ENCODE results near the gene TSPAN17. TPM values are rescaled to one million over a fixed set of nuclear protein-coding genes. Genes with fewer than 3 reads are reported as not detected.
A peak's percentile ranks its signal among the peaks of the same experiment; 100 is the strongest.

Gene TSPAN17
- polyA plus RNA-seq, 2 of the 4 experiments (the other 2 are of a cell fraction) = 35.6 to 47.4 TPM

DNA sequence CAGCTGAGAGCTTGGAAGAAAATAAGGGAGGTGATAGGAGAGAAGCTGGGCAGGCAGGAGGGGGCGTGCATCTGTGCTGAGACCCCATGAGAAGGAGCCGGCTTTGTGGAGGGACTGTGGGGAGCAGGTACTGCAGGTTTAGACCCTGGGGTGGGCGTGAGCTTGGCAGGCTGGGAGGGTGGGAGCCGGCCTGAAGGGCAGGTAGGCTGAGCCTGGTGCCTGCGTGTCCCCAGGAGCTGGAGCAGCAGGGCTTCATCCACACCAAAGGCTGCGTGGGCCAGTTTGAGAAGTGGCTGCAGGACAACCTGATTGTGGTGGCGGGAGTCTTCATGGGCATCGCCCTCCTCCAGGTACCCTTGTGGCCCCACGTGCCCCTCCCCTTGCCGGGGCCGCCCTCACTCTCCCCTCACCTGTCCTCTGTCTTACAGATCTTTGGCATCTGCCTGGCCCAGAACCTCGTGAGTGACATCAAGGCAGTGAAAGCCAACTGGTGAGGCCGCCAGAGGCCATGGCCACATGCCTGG is 9.2 kb downstream of the TSPAN17 start:
- H3K9me3 ChIP-seq = no peaks in the 10 kb centered on the region
- WGBS (ENCODE audit: missing lambda C conversion rate) = 84% methylated on average over 13 of the region's 13 CpGs
- FAIRE-seq = no peak
- no peak for DNase-seq (ENCODE audit: low read depth in 1 of 2, low spot score in 1 of 2)
- no peak for ATAC-seq
- POLR2A ChIA-PET = interaction anchor here (1.3 kb wide), 1 partner anchor 9 kb away, joined by 4 read pairs; the partner anchor contains the start of gene TSPAN17
- no peaks in the 10 kb centered on the region for H3K4me1 ChIP-seq
- CTCF ChIA-PET = interaction anchor here (0.6 to 9.9 kb wide), 10 partner anchors 9 to 456 kb away, joined by 3 to 123 read pairs (median 10); no protein-coding TSS in a partner anchor
- H3K4me3 ChIP-seq = no peak overlapping the region
- H3K4me2 ChIP-seq = no peak overlapping the region
- H3K27ac ChIP-seq = no peak overlapping the region
- TF ChIP-seq SMC3 (IDR thresholded peaks at IDR 0.05) = no peak
- no peak for TF ChIP-seq FOXS1 (CRISPR knock-in tag; IDR thresholded peaks at IDR 0.05)
- TF ChIP-seq EHMT2 (IDR thresholded peaks at IDR 0.05; ENCODE audit: low read depth) = no peak
- TF ChIP-seq GATA3 (IDR thresholded peaks at IDR 0.05; ENCODE audit: borderline replicate concordance) = no peak
- TF ChIP-seq RARB (CRISPR knock-in tag; IDR thresholded peaks at IDR 0.05) = no peak
- no peak for TF ChIP-seq RNF2 (IDR thresholded peaks at IDR 0.05; ENCODE audit: borderline replicate concordance, low read depth)
- TF ChIP-seq NFE2L2 (conservative IDR thresholded peaks at IDR 0.05; ENCODE audit: low read length) = no peak
- no peak for TF ChIP-seq KDM1A (IDR thresholded peaks at IDR 0.05; ENCODE audit: low read depth)

DNA sequence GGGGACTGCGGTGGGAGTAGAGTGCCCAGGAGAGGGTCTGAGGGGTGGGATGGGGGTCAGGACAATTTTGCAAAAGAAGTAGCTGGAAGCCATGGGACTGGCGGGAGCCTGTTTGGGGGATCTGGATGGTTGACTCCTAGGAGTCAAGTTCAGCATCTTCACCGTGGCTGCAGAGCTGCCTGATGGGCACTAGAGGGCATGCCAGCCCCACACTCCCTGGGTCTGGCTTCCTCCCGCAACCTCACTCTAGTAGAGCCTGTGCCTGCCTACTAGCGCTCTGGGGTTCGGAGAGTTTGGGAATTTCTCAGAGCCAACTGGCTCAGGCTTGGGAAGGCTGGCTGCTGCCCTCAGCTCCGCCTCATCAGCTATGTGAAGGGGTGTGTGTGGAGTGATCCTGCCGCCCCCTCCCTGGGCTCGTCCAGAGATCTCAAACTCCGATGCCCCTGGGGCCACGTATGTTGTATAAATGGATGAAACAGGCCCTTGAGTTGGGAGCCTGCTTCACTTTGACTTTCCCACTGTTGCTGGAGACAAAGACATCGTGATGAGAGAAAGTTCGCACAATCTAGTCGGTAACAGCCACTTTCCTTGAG is 10.8 kb downstream of the TSPAN17 start:
- Histone ChIP-seq H3K4me3 (no peak overlapping the region), H3K4me1 (no peaks in the 10 kb centered on the region), H3K4me2 (no peak overlapping the region), H3K9me3 (no peaks in the 10 kb centered on the region), H3K27ac (no peak overlapping the region)
- POLR2A ChIA-PET = interaction anchor here (0.7 kb wide), 2 partner anchors 11 to 609 kb away, joined by 3 read pairs; partner anchors contain the start of gene TSPAN17
- peak; percentile 56 for TF ChIP-seq SMC3 (IDR thresholded peaks at IDR 0.05)
- no peak for TF ChIP-seq HES2 (IDR thresholded peaks at IDR 0.05)
- peak; percentile 80 to 83 for TF ChIP-seq RAD21 (conservative IDR thresholded peaks at IDR 0.05 in 1 of 2, IDR thresholded peaks at IDR 0.05 in 1 of 2)
- peak; percentile 79 for TF ChIP-seq CTCF (IDR thresholded peaks at IDR 0.05)
- peak; percentile 77 to 78 for DNase-seq (ENCODE audit: low read depth in 1 of 2, low spot score in 1 of 2)
- WGBS (ENCODE audit: missing lambda C conversion rate) = 45% methylated on average over 11 of the region's 14 CpGs
- peak; percentile 84 for FAIRE-seq
- ATAC-seq = peak; percentile 77 to 87
- CTCF ChIA-PET = interaction anchor here (0.6 to 9.9 kb wide), 50 partner anchors 8 to 602 kb away, joined by 3 to 123 read pairs (median 4); partner anchors contain the start of genes EIF4E1B, HK3, SNCB and TSPAN17

DNA sequence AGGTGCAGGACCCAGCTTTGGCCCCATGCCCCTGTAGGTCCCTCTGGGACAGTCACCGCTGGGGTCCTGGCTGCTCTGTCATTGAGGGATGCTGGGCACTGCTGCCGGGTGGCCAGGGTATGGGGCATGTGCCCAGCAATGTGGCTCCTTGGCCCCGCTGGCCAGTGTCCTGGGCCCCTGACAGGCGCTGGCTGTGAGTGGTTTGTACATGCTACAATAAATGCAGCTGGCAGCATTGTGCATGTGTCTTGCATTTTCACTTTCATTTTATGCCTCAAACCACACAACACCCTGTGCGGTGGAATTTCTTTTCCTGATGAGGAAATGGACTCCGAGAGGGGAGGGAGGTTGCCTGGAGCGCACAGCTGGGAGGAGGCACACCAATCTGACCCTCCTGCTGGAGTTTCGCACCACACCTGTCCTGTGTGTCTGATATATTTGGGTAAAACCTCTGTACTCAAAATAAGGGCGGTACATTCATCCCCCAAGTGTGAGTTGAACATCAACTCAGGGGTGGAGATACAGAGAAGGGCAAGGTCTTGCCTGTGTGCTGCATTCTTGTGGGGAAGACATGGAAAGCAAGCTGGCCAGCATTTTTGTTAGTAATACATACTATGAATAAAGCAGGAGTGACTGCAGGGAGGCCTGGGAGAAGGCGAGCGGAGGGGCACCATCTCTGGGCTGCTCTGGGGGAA is 11.7 kb downstream of the TSPAN17 start:
- 79% methylated on average over 11 of the region's 11 CpGs for WGBS (ENCODE audit: missing lambda C conversion rate)
- no peak overlapping the region for H3K4me2 ChIP-seq
- H3K27ac ChIP-seq = no peak overlapping the region
- POLR2A ChIA-PET = no interaction called here
- DNase-seq (ENCODE audit: low read depth in 1 of 2, low spot score in 1 of 2) = no peak
- H3K4me3 ChIP-seq = no peak overlapping the region
- no peaks in the 10 kb centered on the region for H3K4me1 ChIP-seq
- TF ChIP-seq HOXB5 (CRISPR knock-in tag; IDR thresholded peaks at IDR 0.05) (no peak), RNF2 (IDR thresholded peaks at IDR 0.05; ENCODE audit: borderline replicate concordance, low read depth) (no peak), PHF8 (IDR thresholded peaks at IDR 0.05; ENCODE audit: borderline replicate concordance, low read depth) (no peak), RCOR1 (IDR thresholded peaks at IDR 0.05; ENCODE audit: low read depth, low read length) (no peak), KDM1A (IDR thresholded peaks at IDR 0.05; ENCODE audit: low read depth) (no peak), FOSL2 (IDR thresholded peaks at IDR 0.05) (no peak), FOSL2 (CRISPR knock-in tag; IDR thresholded peaks at IDR 0.05) (no peak), ZNF302 (CRISPR knock-in tag; IDR thresholded peaks at IDR 0.05) (no peak), POLR2AphosphoS2 (conservative IDR thresholded peaks at IDR 0.05; ENCODE audit: low read length) (no peak)
- CTCF ChIA-PET = interaction anchor here (0.6 to 9.9 kb wide), 36 partner anchors 9 to 535 kb away, joined by 3 to 123 read pairs (median 6); partner anchors contain the start of genes HK3 and TSPAN17
- no peak for ATAC-seq
- no peaks in the 10 kb centered on the region for H3K9me3 ChIP-seq
- no peak for FAIRE-seq
